ENCODE data around the gene SETD2.

DNA sequence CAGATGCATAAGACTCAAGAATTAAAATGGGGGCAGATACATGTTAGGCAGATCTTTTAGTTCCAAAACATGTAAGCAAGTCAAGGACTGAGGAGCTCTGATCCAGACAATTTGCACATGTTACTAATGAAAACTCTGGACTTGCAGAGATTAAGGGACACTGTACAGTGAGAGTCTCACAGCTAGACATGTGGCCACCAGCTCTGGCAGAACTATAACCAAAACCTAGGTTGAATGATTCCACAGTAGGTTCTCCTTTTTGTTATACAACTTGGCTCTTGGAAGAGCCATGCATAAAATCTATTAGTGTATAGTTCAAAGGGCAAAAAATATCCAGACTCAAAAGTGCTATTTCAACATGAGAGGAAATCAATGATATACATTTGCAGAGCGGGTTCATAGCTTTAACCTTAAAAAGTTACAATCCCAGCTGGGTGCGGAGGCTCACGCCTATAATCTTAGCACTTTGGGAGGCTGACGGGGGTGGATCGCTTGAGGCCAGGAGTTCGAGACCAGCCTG is 61.8 kb downstream of the SETD2 start:
- TF ChIP-seq, protein P1, sequence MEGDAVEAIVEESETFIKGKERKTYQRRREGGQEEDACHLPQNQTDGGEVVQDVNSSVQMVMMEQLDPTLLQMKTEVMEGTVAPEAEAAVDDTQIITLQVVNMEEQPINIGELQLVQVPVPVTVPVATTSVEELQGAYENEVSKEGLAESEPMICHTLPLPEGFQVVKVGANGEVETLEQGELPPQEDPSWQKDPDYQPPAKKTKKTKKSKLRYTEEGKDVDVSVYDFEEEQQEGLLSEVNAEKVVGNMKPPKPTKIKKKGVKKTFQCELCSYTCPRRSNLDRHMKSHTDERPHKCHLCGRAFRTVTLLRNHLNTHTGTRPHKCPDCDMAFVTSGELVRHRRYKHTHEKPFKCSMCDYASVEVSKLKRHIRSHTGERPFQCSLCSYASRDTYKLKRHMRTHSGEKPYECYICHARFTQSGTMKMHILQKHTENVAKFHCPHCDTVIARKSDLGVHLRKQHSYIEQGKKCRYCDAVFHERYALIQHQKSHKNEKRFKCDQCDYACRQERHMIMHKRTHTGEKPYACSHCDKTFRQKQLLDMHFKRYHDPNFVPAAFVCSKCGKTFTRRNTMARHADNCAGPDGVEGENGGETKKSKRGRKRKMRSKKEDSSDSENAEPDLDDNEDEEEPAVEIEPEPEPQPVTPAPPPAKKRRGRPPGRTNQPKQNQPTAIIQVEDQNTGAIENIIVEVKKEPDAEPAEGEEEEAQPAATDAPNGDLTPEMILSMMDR (IDR thresholded peaks at IDR 0.05; ENCODE audit: borderline replicate concordance, extremely low read depth, low read length, poor library complexity, severe bottlenecking): no peak
- no peak for TF ChIP-seq EZH2 (IDR thresholded peaks at IDR 0.05; ENCODE audit: borderline replicate concordance, low read depth, low read length, severe bottlenecking)

Data from DND-41 (cell line).